MM.1S (cell line): ENCODE results near the gene ATL2.

Source experiments
- CTCF ChIP-seq: fragments of 300-600 bp; sonication (generic); IDR thresholded peaks from 2 replicates; pipeline ENCODE4 v1.5.1; 2016; ENCODE audit warnings: antibody characterized with exemption, low read length, mixed read lengths
- EZH2phosphoT487 ChIP-seq: fragments of 300-600 bp; sonication (generic); IDR thresholded peaks from 2 replicates; pipeline ENCODE4 v1.6.1; 2018; ENCODE audit warnings: antibody characterized with exemption, low read length

- no peak for TF ChIP-seq CTCF
- TF ChIP-seq EZH2phosphoT487, result no peak
Measured at GRCh38 chr2:38362232-38362631, 14.8 kb downstream of the ATL2 start.
